D341Med (cell line): ENCODE data around the gene SOX30.

Experiments used
- DNase-seq: peaks from one replicate; pipeline ENCODE4 v3.0.0; 2012; ENCODE audit warnings: low spot score

SOX30 gene

DNA sequence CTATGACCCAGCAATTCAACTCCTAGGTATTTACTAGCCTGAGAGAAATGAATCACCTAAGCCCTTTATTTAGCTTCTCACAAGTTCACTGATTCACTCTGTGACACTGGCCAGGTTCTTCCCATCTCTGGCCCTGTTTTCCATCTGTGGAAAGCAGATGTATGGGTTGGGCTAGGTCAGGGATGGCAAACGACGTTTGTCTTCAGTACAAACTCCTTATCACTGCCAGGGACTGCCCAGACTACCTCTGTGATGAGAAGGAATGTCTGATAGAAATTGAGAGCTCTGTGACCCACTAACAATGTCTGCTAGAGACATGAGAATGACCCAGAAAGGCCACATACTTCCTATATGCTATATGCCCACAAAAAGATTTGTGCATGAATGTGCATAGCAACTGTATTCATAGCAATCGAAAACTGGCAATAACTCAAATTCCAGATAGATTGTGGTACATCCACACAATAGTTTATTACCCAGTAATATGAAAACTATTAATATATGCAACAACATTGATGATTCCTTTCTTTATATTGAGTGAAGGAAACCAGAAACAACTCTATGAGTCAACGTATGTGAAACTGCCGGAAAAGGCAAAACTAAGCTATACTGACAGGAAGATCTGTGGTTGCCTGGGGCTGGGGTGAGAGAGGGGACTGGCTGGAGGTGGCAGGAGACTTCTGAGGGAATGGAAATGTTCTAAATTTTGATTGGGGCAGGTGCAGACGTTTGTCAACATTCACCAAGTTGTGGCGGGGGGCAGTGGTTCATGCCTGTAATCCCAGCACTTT lies 44.7 kb downstream of the SOX30 start:
- DNase-seq: no peak

GRCh38 chr5:157606046-157606445 lies 46.2 kb downstream of the SOX30 start:
- DNase-seq: no peak

DNA sequence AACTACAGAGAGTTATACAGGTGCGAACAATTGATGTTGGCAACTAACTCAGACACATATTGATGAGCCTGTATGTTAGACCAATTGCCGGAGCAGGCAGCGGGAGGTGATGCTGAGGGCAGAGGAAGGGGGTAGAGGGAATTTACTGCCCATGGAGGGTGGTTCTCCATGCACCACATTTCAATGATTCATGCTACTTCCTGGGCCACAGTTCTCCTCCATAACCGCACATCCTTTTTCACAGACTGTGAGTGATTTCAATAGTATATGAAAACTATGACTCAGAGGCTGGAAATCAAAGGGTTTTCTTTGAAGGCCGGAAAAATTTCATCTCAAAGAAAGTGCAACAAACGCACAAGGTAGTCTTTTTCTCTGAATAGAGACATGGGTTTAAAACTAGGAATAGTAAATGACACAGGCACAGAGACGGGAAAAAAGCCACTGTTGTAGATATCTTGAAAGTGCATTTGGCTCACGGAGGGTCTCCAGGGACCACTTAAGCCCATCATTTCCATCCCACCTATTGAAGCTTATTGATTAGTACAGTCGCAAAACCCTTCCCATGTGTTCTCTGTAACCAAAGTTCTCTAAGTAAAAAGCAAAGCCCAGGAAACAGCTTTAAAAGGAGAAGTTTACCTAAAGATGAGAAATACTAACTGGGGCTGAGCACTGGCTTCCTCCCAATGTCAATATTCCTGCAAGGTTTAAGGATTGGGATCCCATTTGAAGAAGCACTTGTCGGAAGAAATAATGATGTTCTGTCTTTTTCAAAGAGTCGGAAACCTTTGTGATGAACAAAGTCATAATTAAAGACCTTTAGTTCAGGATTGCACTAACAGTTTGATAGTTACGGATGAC lies 48.7 kb downstream of the SOX30 start:
- no peak for DNase-seq

GRCh38 chr5:157602505-157602904 lies 49.7 kb downstream of the SOX30 start:
- no peak for DNase-seq

DNA sequence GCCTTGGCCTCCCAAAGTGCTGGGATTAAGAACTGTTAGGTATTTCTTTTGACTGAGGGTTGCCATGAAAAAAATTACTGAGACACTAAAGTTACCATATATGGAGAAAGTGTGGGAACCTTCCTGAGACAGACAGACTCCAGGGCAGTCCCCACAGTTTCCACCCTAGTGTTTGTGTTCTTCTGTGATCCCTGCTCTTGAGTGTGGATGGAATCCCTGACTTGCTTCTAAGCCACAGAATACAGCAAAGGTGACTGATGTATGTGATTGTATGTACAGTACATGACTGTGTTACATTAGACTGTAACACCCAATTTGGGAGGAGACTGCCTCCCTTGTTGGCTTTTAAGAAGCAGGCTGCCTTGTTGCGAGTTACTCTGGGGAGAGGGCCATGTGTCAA lies 52.0 kb downstream of the SOX30 start:
- no peak for DNase-seq

- DNase-seq: no peak
These were observed 52.7 kb downstream of the SOX30 start for GRCh38 chr5:157599565-157599964.

DNA sequence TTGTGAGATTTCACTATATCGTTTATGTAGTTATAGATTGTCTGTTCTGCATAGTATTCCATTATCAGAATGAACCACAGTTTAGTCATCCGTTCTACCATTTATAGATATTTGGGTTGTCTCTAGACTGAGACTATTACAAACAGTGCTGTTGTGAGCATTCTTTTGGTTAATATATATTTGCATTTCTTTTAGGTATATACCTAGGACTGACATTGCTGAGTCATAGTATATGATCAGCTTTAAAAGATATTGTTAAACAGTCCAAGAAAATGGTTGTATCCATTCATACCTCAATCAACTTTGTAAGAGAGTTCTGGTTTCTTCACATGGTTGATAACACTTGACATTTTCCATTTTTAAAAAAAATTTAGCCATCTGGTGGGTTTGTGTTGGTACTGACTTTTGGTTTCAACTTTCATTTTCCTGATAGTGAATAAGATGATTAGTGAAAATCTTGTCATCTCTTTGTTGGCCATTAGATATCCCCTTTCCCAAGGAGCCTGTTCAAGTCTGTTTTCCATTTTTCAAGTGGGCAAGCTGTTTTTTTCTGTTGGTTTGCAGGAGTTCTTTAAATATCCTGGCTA lies 53.8 kb downstream of the SOX30 start:
- DNase-seq: no peak

DNA sequence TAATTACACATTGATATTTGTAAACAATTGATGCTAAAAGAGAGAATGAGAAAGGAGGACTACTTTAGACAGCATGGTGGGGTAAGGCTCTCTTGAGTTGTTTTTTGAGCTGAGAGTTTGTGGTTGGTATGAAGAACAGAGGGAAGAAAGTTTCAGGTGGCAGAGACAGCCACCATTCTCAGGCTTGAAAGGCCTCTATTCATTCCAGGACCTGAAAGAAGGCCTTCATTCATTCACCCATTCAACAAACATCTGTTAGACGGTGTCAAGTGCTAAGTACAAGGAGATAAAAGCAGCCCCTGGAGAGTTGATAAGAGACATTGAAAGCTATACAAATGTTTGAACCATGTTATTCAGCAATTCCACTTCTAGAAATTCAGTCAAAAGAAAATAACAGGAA lies 55.0 kb downstream of the SOX30 start:
- DNase-seq: no peak

DNA sequence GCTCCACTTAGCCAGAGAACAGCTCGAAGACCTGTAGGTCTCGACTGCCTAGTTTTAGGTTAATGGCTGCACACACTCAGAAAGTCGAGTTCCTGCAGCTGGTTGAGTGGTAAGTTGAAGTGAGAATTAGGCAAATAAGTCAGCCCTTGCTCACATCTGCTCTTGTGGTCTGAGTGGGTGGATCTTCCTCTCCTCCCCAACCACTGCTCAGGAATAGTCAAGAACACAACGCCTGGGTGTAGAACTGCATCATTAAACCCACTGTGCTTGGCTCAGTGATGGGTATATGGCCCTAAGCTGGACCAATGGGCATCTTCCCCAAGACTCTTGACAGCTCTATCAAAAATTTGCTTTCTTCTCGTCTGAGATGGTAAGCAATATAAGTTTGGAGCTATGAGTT lies 55.8 kb downstream of the SOX30 start:
- no peak for DNase-seq

GRCh38 chr5:157594675-157595459 lies 57.4 kb downstream of the SOX30 start:
- DNase-seq: no peak

- no peak for DNase-seq
These were observed 58.0 kb downstream of the SOX30 start for GRCh38 chr5:157594257-157594656.

DNA sequence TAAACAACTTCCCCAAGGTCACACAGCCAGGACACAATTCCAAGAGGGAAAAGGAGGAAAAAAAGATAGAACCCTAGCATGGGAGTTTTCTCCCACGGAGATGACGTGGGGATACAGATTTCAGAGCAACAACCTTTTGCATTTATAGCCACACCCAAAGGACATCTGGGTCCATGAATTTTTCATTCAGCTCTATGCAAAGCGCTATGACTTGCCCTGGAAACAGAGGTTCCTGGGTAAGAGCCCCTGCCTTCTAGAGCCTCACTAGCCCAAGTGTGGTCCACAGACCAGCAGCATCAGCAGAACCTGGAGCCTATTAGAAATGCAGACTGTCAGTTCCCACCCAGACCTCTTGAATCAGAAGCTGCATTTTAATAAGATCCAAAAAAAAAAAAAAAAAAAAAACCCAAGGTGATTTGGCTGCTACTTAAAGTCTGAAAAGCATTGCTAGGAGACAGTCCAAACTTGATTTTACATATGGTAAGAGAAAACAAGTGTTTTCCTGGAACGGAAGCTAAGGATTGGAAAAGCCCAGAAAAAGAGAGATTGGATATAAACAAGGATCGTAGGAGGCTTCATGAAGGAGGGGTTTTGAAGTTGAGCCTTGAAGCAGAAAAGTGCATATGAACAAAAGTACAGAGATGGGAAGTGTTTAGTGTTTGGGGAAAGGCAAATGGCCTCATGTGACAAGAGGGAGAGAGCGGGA lies 59.0 kb downstream of the SOX30 start:
- no peak for DNase-seq

DNA sequence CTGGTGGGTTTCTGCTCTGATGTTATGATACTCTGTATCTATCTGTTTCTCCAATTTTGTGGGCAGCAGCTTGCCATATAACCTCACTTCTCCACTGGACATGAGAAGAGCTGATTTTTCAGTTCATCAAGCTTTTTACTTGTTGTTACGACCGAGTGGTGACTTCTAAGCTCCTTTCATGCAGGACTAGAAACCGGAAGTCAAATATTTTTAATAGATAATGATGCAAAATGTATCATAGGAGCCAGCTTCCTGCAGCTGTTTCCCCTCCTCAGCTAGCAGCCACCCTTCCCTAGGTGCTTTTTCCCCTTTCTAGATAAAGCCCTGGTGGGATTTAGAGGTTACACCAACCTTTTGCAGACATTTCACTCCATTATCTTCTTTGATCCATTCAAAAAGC lies 59.6 kb downstream of the SOX30 start:
- no peak for DNase-seq

GRCh38 chr5:157590478-157590877 lies 61.8 kb downstream of the SOX30 start:
- DNase-seq: no peak

- no peak for DNase-seq
These were observed 67.6 kb downstream of the SOX30 start for GRCh38 chr5:157584628-157585027.

DNA sequence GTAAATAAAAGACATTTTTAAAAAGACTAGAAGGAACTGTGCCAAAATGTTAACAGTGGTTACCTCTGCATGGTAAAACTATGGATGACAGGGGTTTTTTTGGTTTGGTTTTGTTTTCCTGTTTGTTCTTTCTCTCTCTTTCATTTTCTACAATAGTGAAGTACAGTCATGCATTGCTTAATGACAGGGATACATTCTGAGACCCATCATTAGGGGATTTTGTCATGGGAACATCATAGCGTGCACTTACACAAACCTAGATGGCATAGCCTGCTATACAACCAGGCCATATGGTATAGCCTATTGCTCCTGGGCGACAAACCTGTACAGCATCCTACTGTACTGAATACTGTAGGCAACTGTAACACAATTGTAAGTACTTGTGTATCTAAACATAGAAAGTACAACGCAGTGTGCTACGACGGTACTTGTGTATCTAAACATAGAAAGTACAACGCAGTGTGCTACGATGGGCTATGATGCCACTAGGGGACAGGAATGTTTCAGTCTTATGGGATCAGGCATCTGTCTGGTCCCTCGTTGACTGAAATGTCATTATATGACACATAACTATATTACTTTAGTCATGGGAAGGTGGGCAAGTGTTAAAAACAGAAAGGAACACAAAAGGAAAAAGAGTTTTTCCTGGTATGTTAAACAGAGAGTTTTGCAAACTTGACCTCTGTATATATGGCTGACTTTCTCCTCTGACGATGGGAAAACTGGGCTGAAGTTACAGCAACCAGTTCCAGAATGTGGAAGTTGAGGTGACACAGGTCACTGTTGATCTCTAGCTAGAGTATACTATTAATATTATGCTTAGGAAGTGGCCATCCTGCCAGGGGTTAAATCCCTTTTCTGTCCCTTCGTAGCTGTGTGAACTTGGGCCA lies 69.3 kb downstream of the SOX30 start:
- DNase-seq: no peak

DNA sequence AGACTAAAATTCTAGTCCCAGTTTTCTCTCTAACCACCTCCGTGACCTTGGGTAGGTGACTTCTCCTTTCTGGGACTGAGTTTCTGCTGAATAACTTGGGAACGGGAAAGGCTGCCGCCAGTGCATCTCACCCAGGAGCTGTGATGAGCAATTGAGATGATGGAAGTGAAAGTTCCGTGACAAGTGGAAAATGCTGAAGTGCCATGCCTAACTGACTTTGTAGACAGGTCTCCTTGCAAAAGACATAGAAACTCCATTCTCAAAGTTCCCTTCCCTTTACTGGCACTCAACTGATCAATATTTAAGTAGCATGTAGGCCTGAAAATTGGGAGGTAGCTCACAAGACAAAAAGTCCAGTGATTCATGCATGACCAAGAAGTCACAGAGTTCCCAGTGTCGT lies 70.3 kb downstream of the SOX30 start:
- DNase-seq: no peak

DNA sequence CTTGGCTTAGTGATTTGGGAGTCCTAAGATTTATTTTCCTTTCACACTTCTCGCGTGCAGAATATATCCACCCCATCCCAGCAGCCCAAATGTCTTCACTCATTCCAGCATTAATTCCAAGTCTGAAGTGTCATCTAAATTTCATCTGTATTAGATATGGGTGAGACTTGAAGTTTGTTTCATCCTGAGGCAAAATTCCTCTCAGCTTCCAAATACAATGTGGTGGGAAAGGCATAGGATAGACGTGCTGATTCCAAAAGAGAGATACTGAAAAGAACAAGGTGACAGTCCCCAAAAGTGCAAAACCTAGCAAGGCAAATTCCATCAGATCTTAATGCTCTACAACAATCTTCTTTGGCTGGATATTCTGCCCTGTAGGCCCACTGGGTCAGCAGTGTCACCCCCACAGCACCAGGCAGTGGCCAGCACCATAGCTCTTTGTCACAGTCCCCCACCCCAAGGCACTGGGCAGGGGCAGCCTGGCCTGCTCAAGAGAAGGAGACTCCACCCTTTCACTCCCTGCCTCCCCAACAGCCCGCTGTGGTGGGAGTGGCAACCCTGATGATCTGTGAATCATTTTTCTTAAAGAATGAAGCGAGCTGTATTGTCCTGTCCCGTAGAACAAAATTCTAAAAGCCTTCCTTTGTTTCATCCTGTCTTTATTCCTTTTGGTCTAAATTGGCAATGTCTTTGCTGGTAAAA lies 74.0 kb downstream of the SOX30 start:
- no peak for DNase-seq

DNA sequence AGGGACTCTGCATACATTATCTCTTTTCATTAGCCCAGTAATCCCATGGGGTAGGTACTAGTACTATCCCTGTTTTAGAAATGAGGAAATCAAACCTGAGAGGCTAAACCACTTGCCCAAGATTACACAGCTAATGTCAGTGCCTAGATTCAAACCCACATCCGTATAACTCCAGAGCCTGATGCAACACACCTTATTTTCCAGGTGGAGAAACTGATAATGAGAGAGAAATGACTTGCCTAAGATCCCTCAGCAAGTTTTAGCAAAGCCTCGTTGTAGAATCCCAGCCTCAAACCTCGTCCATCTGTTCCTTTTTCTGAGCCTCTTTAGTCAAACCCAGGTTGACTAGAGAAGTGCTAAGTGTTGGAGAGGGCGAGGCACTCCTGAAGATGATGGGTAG lies 75.6 kb downstream of the SOX30 start:
- no peak for DNase-seq
